ENCODE results near the gene CD28. TPM values are rescaled to one million over a fixed set of nuclear protein-coding genes. Genes with fewer than 3 reads are reported as not detected.
"Not testable (repeated sequence)": the region's sequence is repeated elsewhere in the genome, so short reads cannot be mapped to it uniquely, and the experiment has no call there.

The CD28 gene
- total RNA-seq, 1 donor from 2014 or later: 4.0 TPM

DNA sequence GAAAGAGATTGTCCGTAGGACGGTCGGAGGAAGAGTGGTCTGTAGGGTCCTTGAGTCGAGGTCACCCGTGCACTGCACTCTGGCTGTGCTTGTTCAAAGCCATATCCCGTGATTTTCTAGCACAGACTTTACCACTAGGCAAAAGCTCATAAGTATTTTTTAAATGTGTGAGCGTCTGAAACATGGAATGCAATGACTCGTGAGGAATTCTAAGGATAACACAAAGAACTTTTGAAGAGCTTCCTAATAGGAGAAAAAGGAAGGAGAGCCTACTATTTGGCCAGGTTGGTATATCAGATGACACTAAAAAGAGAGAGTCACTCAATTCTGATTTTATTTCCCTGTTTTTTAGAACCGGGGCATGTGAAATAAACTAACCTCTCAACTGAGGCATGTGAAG, 68.3 kb downstream of the CD28 start:
- no peak overlapping the region for H3K27ac ChIP-seq
- no peaks in the 10 kb centered on the region for H3K36me3 ChIP-seq
- intact Hi-C loops (cut with DNase I): no loop called here
- no peak for DNase-seq (ENCODE audit: low spot score in 2 of 2)
- H3K9me3 ChIP-seq: no peaks in the 10 kb centered on the region
- TF ChIP-seq, protein P1, sequence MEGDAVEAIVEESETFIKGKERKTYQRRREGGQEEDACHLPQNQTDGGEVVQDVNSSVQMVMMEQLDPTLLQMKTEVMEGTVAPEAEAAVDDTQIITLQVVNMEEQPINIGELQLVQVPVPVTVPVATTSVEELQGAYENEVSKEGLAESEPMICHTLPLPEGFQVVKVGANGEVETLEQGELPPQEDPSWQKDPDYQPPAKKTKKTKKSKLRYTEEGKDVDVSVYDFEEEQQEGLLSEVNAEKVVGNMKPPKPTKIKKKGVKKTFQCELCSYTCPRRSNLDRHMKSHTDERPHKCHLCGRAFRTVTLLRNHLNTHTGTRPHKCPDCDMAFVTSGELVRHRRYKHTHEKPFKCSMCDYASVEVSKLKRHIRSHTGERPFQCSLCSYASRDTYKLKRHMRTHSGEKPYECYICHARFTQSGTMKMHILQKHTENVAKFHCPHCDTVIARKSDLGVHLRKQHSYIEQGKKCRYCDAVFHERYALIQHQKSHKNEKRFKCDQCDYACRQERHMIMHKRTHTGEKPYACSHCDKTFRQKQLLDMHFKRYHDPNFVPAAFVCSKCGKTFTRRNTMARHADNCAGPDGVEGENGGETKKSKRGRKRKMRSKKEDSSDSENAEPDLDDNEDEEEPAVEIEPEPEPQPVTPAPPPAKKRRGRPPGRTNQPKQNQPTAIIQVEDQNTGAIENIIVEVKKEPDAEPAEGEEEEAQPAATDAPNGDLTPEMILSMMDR (IDR thresholded peaks at IDR 0.05): no peak
- no peaks in the 10 kb centered on the region for H3K27me3 ChIP-seq
- no peak overlapping the region for H3K4me3 ChIP-seq
- H3K4me1 ChIP-seq: no peaks in the 10 kb centered on the region

DNA sequence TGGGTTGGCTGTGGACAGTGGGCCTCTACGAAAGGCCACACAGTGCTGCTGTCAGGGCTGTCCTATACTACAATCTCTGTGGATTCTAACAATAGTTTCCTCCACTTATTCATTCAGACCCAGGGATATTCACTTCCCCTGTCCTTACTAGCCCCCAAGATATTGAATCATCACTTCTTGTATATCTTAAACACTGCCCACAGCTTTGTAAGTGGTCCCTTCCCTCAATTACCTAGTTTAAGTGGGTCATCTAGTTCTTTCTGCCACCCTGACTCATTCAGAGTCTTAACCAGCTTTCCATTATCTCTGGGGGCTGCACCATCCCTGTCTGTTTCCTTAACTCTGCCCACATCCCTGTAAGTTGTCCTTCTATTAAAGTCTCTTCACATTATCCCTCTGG, 69.2 kb downstream of the CD28 start:
- TF ChIP-seq, protein P1 (IDR thresholded peaks at IDR 0.05): no peak
- no peak overlapping the region for H3K4me3 ChIP-seq
- H3K36me3 ChIP-seq: no peaks in the 10 kb centered on the region
- DNase-seq (ENCODE audit: low spot score in 2 of 2): no peak
- no peaks in the 10 kb centered on the region for H3K4me1 ChIP-seq
- H3K9me3 ChIP-seq: no peaks in the 10 kb centered on the region
- intact Hi-C loops (cut with DNase I): no loop called here
- no peaks in the 10 kb centered on the region for H3K27me3 ChIP-seq
- H3K27ac ChIP-seq: no peak overlapping the region

DNA sequence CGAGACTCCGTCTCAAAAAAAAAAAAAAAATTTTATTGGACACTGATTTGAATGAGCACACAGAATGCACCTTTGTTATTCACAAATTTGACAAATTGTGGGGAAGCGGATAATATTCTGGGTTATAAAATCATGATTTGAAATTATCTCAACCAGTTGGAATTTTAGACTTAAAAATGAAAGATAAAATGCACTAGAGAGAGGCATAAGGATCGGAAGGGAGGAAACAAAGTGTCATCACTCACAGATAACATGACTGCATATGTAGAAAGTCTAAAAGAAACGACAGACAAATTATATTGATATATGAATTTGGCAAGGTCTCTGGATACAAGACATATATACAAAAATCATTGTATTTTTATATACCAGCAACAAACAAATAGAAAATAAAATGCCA, 70.6 kb downstream of the CD28 start:
- intact Hi-C loops (cut with DNase I): no loop called here
- H3K9me3 ChIP-seq: no peaks in the 10 kb centered on the region
- H3K27me3 ChIP-seq: no peaks in the 10 kb centered on the region
- no peak for DNase-seq (ENCODE audit: low spot score in 2 of 2)
- H3K4me3 ChIP-seq: no peak overlapping the region
- no peaks in the 10 kb centered on the region for H3K36me3 ChIP-seq
- TF ChIP-seq, protein P1 (IDR thresholded peaks at IDR 0.05): no peak
- no peak overlapping the region for H3K27ac ChIP-seq
- no peaks in the 10 kb centered on the region for H3K4me1 ChIP-seq

DNA sequence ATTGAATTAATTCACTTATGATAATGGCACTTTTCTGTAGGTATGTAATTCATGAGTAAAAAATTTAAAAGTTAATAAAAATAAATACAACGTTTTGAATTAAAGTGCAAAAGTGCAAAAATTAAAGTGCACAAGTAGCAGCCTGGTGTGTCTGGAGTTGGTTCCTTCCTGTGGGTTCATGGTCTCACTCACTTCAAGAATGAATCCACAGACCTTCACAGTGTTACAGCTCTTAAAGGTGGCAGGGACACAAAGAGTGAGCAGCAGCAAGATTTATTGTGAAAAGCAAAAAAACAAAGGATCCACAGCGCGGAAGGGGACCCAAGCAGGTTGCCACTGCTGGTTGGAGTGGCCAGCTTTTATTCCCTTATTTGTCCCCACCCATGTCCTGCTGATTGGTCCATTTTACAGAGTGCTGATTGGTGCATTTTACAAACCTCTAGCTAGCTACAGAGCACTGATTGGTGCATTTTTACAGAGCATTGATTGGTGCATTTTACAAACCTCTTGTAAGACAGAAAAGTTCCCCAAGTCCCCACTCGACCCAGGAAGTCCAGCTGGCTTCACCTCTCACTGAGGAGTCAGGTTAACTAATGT, 73.1 kb downstream of the CD28 start:
- H3K4me3 ChIP-seq; H3K36me3 ChIP-seq; H3K27ac ChIP-seq; H3K9me3 ChIP-seq; DNase-seq (ENCODE audit: low spot score in 2 of 2); H3K4me1 ChIP-seq; intact Hi-C loops (cut with DNase I); H3K27me3 ChIP-seq: not testable (repeated sequence)

DNA sequence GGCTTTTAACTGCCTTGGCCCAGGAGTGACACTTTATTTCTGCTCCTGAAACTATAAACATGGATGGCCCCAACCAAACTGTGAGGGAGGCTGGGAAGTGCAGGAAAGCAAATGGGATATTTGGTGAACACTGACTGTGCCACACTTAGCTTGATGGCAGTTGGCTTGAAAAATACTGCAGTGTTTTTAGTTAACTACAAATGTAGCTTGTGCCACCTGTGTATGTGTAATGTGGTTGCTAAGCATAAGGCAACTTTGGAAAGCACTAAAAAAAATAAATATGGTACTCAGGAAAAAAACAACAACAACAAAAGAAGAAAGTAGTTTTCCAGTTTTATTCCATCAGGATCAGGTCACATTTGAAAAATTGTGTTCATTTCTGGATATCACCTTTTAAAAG, 73.8 kb downstream of the CD28 start:
- intact Hi-C loops (cut with DNase I): no loop called here
- no peak overlapping the region for H3K27ac ChIP-seq
- H3K27me3 ChIP-seq: no peaks in the 10 kb centered on the region
- no peaks in the 10 kb centered on the region for H3K9me3 ChIP-seq
- TF ChIP-seq, protein P1 (IDR thresholded peaks at IDR 0.05): no peak
- no peak for DNase-seq (ENCODE audit: low spot score in 2 of 2)
- H3K4me1 ChIP-seq: peaks cover 0 to 2% of the 10 kb centered on the region in 2 donors
- no peaks in the 10 kb centered on the region for H3K36me3 ChIP-seq
- H3K4me3 ChIP-seq: no peak overlapping the region

DNA sequence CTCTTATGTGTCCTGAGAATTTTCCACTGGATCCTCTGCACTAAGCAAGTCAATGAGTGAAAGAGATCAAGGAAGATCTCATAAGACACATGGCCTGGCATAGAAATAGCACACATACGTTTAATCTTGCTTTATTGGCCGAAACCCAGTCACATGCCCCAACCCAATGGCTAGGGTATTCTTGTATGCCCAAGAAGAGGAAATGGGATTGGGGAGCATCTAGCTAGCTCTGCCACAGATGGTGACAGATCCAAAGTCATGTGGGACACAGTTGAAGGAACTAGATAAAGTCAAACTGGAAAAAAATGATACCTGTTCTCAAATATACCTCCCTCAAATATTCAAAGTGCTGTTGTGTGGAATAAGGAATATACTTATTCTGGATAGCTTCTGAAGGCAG, 74.7 kb downstream of the CD28 start:
- no peaks in the 10 kb centered on the region for H3K36me3 ChIP-seq
- no peaks in the 10 kb centered on the region for H3K9me3 ChIP-seq
- TF ChIP-seq, protein P1 (IDR thresholded peaks at IDR 0.05): no peak
- H3K4me3 ChIP-seq: no peak overlapping the region
- no peak for DNase-seq (ENCODE audit: low spot score in 2 of 2)
- no peaks in the 10 kb centered on the region for H3K27me3 ChIP-seq
- H3K4me1 ChIP-seq: peaks cover 0 to 2% of the 10 kb centered on the region in 2 donors
- intact Hi-C loops (cut with DNase I): no loop called here
- H3K27ac ChIP-seq: no peak overlapping the region

Measured in ascending aorta (tissue), 2 donors.